ENCODE measurements around the gene LRRN1. TPM values are rescaled to one million over a fixed set of nuclear protein-coding genes. Genes with fewer than 3 reads are reported as not detected.
"Not testable (repeated sequence)": the region's sequence is repeated elsewhere in the genome, so short reads cannot be mapped to it uniquely, and the experiment has no call there.

LRRN1 gene
- total RNA-seq, 4 donors from 2014 or later: 1.1 to 6.8 (median 4.3) TPM

DNA sequence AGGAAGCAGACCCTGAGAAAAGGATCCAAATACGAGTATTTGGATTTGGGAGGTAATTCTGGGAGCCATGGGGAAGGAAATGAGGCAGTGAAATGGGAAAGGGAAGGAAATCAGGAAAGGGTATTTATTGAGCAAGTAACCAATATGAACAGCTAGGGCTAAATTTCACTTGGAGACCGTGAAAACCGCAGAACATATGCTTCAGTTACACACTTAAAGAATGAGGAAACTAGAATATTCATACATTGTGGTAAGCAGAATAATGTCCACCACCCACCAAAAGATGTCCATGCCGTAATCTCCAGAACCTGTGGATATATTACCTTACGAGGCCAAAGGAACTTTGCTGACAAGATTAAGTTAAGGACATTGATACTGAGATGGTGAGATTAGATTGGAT is 63.3 kb downstream of the LRRN1 start:
- H3K9me3 ChIP-seq: no peaks in the 10 kb centered on the region
- no peak overlapping the region for H3K4me3 ChIP-seq
- ATAC-seq (no peak), DNase-seq (no peak)
- H3K36me3 ChIP-seq: no peaks in the 10 kb centered on the region
- in situ Hi-C loops (cut with MboI; ENCODE audit: low sequenced_read_pairs in 4 of 4): no loop called here
- H3K27ac ChIP-seq: no peak overlapping the region
- TF ChIP-seq POLR2A (IDR thresholded peaks at IDR 0.05): no peak
- TF ChIP-seq, protein P1, sequence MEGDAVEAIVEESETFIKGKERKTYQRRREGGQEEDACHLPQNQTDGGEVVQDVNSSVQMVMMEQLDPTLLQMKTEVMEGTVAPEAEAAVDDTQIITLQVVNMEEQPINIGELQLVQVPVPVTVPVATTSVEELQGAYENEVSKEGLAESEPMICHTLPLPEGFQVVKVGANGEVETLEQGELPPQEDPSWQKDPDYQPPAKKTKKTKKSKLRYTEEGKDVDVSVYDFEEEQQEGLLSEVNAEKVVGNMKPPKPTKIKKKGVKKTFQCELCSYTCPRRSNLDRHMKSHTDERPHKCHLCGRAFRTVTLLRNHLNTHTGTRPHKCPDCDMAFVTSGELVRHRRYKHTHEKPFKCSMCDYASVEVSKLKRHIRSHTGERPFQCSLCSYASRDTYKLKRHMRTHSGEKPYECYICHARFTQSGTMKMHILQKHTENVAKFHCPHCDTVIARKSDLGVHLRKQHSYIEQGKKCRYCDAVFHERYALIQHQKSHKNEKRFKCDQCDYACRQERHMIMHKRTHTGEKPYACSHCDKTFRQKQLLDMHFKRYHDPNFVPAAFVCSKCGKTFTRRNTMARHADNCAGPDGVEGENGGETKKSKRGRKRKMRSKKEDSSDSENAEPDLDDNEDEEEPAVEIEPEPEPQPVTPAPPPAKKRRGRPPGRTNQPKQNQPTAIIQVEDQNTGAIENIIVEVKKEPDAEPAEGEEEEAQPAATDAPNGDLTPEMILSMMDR (IDR thresholded peaks at IDR 0.05 in 4 of 5, conservative IDR thresholded peaks at IDR 0.05 in 1 of 5): no peak
- intact Hi-C loops (cut with DNase I; ENCODE audit: low total_unique reads): no loop called here
- no peaks in the 10 kb centered on the region for H3K27me3 ChIP-seq
- no peaks in the 10 kb centered on the region for H3K4me1 ChIP-seq

DNA sequence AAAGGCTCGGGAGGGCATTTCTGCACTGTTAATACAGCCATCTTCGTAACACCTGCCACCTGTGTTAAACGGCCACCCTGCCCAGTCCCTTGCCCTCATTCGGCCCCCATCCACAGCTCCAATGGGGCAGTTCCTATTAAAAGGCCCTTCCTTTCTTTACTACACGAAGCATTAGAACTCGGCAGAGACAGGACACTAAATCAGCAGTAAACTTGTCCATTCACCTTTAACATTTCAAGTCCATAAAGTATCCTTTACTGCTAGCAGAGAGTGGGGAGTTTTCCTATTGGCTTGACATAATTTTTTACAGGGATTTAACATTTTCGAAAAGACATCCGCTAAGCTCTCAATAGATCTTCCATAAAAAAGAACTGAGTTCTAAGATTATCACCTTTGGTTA is 76.3 kb downstream of the LRRN1 start:
- Histone ChIP-seq H3K27me3 (no peaks in the 10 kb centered on the region), H3K4me1 (no peaks in the 10 kb centered on the region), H3K9me3 (no peaks in the 10 kb centered on the region), H3K36me3 (no peaks in the 10 kb centered on the region), H3K4me3 (no peak overlapping the region), H3K27ac (no peak overlapping the region)
- ATAC-seq (no peak), DNase-seq (no peak)
- in situ Hi-C loops (cut with MboI; ENCODE audit: low sequenced_read_pairs in 4 of 4) (no loop called here), intact Hi-C loops (cut with DNase I; ENCODE audit: low total_unique reads) (no loop called here)
- TF ChIP-seq POLR2A (IDR thresholded peaks at IDR 0.05): no peak

DNA sequence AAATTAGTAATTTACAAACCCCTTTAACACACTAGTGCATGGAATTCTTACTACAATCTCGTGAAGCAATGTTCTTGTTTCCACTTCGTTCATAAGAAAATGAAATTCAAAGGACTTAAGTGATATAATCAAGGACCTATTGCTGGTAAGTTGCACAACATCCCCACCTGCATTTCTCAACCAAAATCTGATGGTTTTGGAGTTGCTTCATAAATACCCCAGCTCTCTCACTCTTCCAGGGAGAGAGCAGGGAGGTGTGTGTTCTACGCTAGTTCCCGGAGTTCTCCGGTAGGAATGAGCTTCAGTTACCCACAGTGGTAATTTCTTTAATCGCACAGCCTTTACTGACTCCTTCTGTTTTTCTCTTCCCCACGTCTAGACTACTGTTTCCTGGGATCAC is 81.8 kb downstream of the LRRN1 start:
- Histone ChIP-seq H3K27ac (no peak overlapping the region), H3K27me3 (no peaks in the 10 kb centered on the region), H3K4me1 (no peaks in the 10 kb centered on the region), H3K4me3 (no peak overlapping the region), H3K36me3 (no peaks in the 10 kb centered on the region), H3K9me3 (no peaks in the 10 kb centered on the region)
- in situ Hi-C loops (cut with MboI; ENCODE audit: low sequenced_read_pairs in 4 of 4): no loop called here
- intact Hi-C loops (cut with DNase I; ENCODE audit: low total_unique reads): no loop called here
- TF ChIP-seq, protein P1 (IDR thresholded peaks at IDR 0.05 in 4 of 5, conservative IDR thresholded peaks at IDR 0.05 in 1 of 5): no peak
- no peak for TF ChIP-seq POLR2A (IDR thresholded peaks at IDR 0.05)
- no peak for ATAC-seq
- no peak for DNase-seq

DNA sequence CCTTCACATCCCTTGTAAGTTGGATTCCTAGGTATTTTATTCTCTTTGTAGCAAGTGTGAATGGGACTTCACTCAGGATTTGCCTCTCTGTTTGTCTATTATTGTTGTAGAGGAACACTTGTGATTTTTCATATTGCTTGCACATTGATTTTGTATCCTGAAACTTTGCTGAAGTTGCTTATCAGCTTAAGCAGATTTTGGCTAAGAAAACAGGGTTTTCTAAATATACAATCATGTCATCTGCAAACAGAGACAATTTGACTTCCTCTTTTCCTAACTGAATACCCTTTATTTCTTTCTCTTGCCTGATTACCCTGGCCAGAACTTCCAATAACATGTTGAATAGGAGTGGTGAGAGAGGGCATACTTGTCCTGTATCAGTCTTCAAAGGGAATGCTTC is 88.1 kb downstream of the LRRN1 start:
- H3K27me3 ChIP-seq; ATAC-seq; H3K4me3 ChIP-seq; H3K9me3 ChIP-seq; H3K36me3 ChIP-seq; intact Hi-C loops (cut with DNase I; ENCODE audit: low total_unique reads); in situ Hi-C loops (cut with MboI; ENCODE audit: low sequenced_read_pairs in 4 of 4); DNase-seq; H3K4me1 ChIP-seq; H3K27ac ChIP-seq: not testable (repeated sequence)

DNA sequence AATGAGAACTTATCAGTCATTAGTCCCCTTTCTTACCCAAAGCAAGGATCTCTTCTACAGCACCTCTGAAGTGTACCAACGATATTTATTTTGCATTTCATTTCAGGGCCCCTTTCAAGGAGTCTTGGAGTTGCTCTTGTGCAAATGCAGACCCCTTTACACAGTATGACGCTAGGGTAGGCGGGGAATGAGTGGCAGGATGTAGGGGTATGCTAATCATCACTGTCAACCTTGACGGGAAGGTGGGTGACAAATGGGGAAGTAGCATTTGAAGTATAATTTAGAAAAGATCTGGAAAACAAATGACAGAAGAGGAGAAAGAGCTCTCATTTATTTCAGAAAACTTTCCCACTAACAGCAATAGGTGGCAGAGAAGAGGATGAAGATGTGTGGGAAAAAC is 94.4 kb downstream of the LRRN1 start:
- Histone ChIP-seq H3K9me3 (no peaks in the 10 kb centered on the region), H3K4me3 (no peak overlapping the region), H3K27me3 (no peaks in the 10 kb centered on the region), H3K4me1 (no peaks in the 10 kb centered on the region), H3K36me3 (no peaks in the 10 kb centered on the region), H3K27ac (no peak overlapping the region)
- DNase-seq: no peak
- intact Hi-C loops (cut with DNase I; ENCODE audit: low total_unique reads): no loop called here
- in situ Hi-C loops (cut with MboI; ENCODE audit: low sequenced_read_pairs in 4 of 4): no loop called here
- TF ChIP-seq POLR2A (IDR thresholded peaks at IDR 0.05): no peak
- TF ChIP-seq, protein P1 (IDR thresholded peaks at IDR 0.05 in 4 of 5, conservative IDR thresholded peaks at IDR 0.05 in 1 of 5): no peak
- ATAC-seq: no peak

Measured in gastrocnemius medialis (tissue), 4 donors.